Activated CD4-positive, alpha-beta memory T cell treated with anti-CD3 and anti-CD28 coated beads for 36 hours (primary cell): Measurements from ENCODE around the gene DISP3. TPM values are rescaled to one million over a fixed set of nuclear protein-coding genes. Genes with fewer than 3 reads are reported as not detected.
"Not testable (repeated sequence)": the region's sequence is repeated elsewhere in the genome, so short reads cannot be mapped to it uniquely, and the experiment has no call there.

Source experiments
- CTCF ChIA-PET: fragments of 350-600 bp; sonication (Branson Sonifier 250); formaldehyde crosslinking; loops from one replicate; lab custom pipeline; 2021; ENCODE audit warnings: antibody characterized with exemption, inconsistent platforms; lab: Charles Lee
- POLR2A ChIA-PET: fragments of 350-600 bp; sonication (Branson Sonifier 250); formaldehyde crosslinking; loops from one replicate; lab custom pipeline; 2021; ENCODE audit warnings: antibody characterized with exemption; lab: Charles Lee
- DNase-seq: peaks from one replicate; pipeline ENCODE4 v3.0.0-alpha.2; 2020
- H3K27ac Mint-ChIP-seq: one replicate; pipeline ENCODE4 v1.8.0; 2021; ENCODE audit warnings: mixed read lengths
- H3K27me3 Mint-ChIP-seq: one replicate; pipeline ENCODE4 v1.8.0; 2021; ENCODE audit warnings: mixed read lengths
- H3K36me3 Mint-ChIP-seq: one replicate; pipeline ENCODE4 v1.8.0; 2021; ENCODE audit warnings: mixed read lengths
- H3K4me1 Mint-ChIP-seq: one replicate; pipeline ENCODE4 v1.8.0; 2021; ENCODE audit warnings: low read depth, mixed read lengths
- H3K4me3 Mint-ChIP-seq: one replicate; pipeline ENCODE4 v1.8.0; 2021; ENCODE audit warnings: mild to moderate bottlenecking, mixed read lengths
- H3K9me3 Mint-ChIP-seq: one replicate; pipeline ENCODE4 v1.8.0; 2021; ENCODE audit warnings: mixed read lengths
- intact Hi-C: fragments of 100-400 bp; cut with micrococcal nuclease; formaldehyde crosslinking; loops from one replicate; pipeline ENCODE4 v1.15.1; 2023
- total RNA-seq, 2 experiments: library from RNA; stranded (reverse); gene quantifications; one replicate each; pipeline ENCODE4 v1.2.3, GENCODE V29; 2021

Gene DISP3
- total RNA-seq, 2 experiments from 2014 or later = 0.07 to 0.21 TPM

DNA sequence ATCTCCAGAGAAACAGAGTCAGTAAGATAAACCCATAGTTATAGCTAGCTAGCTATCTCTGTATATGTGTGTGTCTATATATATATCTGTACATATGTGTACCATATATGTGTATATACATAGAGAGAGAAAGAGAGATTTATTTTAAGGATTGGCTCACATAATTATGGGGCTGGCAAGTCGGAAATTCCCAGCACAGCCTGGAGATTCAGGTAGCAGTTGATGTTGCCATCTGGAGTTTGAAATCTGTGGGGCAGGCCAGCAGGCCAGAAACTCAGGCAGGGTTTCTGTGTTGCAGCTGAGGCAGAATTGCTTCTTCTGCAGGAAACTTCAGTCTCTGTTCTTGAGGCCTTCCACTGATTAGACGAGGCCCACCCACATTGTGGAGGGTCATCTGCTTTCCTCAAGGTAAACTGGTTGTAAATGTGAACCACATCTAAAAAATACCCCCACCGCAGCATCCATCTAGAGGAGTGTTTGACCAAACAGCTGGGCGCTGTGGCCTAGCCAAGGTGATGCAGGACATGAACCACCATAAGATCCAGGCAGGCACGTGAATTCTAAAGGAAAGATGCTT is 94.2 kb downstream of the DISP3 start:
- no peak for DNase-seq
- Mint-ChIP-seq H3K27ac (no peak overlapping the region), H3K27me3 (peaks cover 17% of the 10 kb centered on the region), H3K4me1 (no peaks in the 10 kb centered on the region), H3K4me3 (no peak overlapping the region), H3K9me3 (no peaks in the 10 kb centered on the region), H3K36me3 (no peaks in the 10 kb centered on the region)
- ChIA-PET CTCF (interaction anchor here (1.7 kb wide), 1 partner anchor 30 kb away, joined by 4 read pairs; no protein-coding TSS in a partner anchor), POLR2A (no interaction called here)
- intact Hi-C loops = no loop called here

DNA sequence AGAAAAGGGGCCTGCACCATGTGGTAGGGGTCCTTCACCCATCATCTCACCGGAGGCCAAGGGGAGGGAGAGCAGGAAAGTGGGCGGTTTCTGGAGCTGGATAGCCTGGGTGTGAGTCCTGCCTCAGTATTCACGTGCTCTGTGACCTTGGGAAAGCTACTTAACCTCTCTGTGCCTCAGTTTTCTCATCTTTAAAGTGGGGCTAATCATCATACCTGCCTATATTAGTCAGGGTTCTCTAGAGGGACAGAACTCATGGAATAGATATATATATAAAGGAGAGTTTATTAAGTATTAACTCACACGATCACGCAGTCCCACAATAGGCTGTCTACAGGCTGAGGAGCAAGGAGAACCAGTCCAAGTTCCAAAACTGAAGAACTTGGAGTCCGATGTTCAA is 96.6 kb downstream of the DISP3 start:
- no peak for DNase-seq
- intact Hi-C loops = no loop called here
- H3K9me3 Mint-ChIP-seq = no peaks in the 10 kb centered on the region
- ChIA-PET CTCF (no interaction called here), POLR2A (no interaction called here)
- H3K27ac Mint-ChIP-seq = no peak overlapping the region
- H3K27me3 Mint-ChIP-seq = peaks cover 11% of the 10 kb centered on the region
- no peaks in the 10 kb centered on the region for H3K4me1 Mint-ChIP-seq
- no peaks in the 10 kb centered on the region for H3K36me3 Mint-ChIP-seq
- H3K4me3 Mint-ChIP-seq = no peak overlapping the region

DNA sequence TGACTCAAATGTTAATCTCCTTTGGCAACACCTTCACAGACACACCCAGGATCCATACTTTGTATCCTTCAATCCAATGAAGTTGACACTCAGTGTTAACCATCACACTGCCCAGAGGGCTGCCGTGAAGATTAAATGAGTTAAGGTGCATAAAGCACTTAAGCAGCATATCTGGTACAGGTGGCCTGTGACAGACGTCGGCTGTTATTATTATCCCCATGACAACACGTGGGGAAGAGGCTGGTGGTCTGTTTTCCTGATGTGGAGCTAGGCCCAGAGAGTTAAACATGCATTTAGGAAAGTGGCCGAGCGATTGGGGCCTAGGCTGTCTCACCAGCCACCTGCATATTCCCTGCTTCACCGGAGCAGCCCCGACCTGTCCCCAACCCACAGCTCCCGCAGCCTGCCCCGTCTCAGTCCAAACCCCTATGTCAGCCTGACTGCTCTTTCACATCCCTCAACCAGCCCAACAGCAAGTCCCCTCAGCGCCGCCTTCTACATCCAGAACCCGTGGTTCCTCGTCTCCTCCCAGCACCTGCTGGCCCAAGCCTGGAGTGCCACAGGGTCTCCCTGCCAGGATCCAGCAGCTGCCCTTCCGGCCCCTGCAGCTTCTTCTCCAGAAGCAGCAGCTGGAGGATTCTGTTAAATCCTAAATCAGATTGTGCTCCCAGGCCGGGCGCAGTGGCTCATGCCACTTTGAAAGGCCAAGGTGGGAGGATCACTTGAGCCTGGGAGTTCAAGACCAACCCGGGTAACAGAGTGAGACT is 97.3 kb downstream of the DISP3 start:
- peaks cover 11% of the 10 kb centered on the region for H3K27me3 Mint-ChIP-seq
- H3K27ac Mint-ChIP-seq = no peak overlapping the region
- H3K36me3 Mint-ChIP-seq = no peaks in the 10 kb centered on the region
- intact Hi-C loops = no loop called here
- POLR2A ChIA-PET = no interaction called here
- no peak overlapping the region for H3K4me3 Mint-ChIP-seq
- no peak for DNase-seq
- H3K9me3 Mint-ChIP-seq = no peaks in the 10 kb centered on the region
- CTCF ChIA-PET = no interaction called here
- H3K4me1 Mint-ChIP-seq = no peaks in the 10 kb centered on the region

DNA sequence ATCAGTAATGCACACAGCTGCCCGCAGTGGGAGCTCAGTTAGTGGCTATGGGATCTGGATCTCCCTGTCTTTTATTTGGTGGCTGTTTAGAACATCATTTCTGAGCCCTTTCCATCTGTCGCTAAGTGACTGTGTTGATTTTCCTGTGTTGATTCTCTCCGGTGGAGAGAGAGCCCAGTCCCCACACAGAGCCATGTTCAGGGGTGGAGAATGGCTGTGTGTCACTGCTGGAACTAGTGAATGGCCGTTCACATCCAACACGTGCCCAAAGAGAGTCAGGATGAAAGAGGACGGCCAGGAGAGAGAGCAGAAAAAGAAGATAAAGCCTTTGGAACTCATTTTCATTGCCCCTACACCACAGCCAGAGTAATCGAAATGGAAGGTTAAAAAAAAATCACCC is 99.0 kb downstream of the DISP3 start:
- POLR2A ChIA-PET = no interaction called here

DNA sequence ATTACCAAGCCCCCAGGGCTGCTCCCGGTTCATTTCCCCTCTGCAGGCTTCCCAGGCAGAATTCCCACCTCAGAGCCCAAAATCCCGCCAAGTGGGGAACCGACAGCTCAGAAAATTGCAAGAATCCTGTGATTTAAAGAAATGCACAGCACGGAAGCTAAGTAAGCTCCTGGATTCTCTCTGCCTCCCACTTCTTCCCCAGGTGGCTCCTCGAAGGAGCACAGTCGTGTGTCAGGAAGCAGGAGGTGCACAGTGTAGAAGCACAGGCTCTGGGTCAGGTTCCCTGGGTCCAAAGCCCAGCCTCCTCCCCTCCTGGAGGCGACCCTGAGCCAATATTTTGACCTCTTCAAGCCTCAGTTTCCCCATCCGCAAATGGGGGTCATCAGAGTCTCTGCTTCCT is 100.6 kb downstream of the DISP3 start:
- Mint-ChIP-seq H3K4me1 (no peaks in the 10 kb centered on the region), H3K27me3 (peaks cover 13% of the 10 kb centered on the region), H3K36me3 (no peaks in the 10 kb centered on the region), H3K4me3 (no peak overlapping the region), H3K27ac (no peak overlapping the region), H3K9me3 (no peaks in the 10 kb centered on the region)
- ChIA-PET CTCF (no interaction called here), POLR2A (no interaction called here)
- no peak for DNase-seq
- intact Hi-C loops = no loop called here

More for the DNA sequence above, 99.0 kb downstream of the DISP3 start:
- DNase-seq = no peak
- H3K4me1 Mint-ChIP-seq = no peaks in the 10 kb centered on the region
- no peak overlapping the region for H3K4me3 Mint-ChIP-seq
- H3K9me3 Mint-ChIP-seq = no peaks in the 10 kb centered on the region
- no peaks in the 10 kb centered on the region for H3K36me3 Mint-ChIP-seq
- H3K27me3 Mint-ChIP-seq = peaks cover 11% of the 10 kb centered on the region
- intact Hi-C loops = no loop called here
- CTCF ChIA-PET = no interaction called here
- no peak overlapping the region for H3K27ac Mint-ChIP-seq

DNA sequence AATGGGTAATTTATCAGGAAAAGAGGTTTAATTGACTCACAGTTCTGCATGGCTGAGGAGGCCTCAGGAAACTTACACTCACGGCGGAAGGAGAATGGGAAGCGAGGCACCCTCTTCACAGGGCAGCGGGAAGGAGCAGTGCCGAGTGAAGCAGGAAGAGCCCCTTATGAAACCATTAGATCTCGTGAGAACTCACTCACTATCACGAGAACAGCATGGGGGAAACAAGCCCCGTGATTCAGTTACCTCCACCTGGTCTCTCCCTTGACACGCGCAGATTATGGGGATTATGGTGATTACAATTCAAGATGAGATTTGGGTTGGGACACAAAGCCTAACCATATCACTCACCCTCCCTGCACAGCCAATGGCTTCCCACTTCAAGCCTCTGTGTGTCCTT is 101.1 kb downstream of the DISP3 start:
- CTCF ChIA-PET, H3K27ac Mint-ChIP-seq, H3K4me3 Mint-ChIP-seq, POLR2A ChIA-PET, intact Hi-C loops, H3K9me3 Mint-ChIP-seq, DNase-seq, H3K4me1 Mint-ChIP-seq, H3K36me3 Mint-ChIP-seq: not testable (repeated sequence)
- peaks cover 13% of the 10 kb centered on the region for H3K27me3 Mint-ChIP-seq

DNA sequence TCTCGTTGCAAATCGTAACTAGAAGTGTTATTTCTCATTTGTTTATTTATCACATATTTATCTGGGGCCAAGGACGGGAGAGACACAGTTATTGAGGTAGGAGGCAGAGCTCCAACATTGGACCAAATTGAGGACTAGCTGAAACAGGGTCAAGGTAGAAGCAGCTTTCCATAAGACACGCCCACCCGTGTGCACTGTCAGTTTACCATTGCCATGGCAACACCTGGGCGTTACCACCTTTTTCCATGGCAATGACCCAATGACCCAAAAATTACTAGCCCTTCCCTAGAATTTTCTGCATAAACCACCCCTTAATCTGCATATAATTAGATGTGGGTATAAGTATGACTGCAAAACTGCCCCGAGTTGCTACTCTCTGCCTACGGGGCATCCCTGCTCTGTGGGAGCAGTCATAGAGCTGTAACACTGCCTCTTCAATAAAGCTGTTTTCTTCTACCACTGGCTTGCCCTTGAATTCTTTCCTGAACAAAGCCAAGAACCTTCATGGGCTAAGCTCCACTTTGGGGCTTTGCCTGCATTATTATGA is 102.6 kb downstream of the DISP3 start:
- Mint-ChIP-seq H3K27me3 (peaks cover 6% of the 10 kb centered on the region), H3K4me3 (no peak overlapping the region), H3K36me3 (no peaks in the 10 kb centered on the region), H3K27ac (no peak overlapping the region), H3K9me3 (no peaks in the 10 kb centered on the region), H3K4me1 (no peaks in the 10 kb centered on the region)
- DNase-seq = no peak
- intact Hi-C loops = no loop called here
- CTCF ChIA-PET = interaction anchor here (0.9 kb wide), 1 partner anchor 217 kb away, joined by 4 read pairs; no protein-coding TSS in a partner anchor
- POLR2A ChIA-PET = no interaction called here

DNA sequence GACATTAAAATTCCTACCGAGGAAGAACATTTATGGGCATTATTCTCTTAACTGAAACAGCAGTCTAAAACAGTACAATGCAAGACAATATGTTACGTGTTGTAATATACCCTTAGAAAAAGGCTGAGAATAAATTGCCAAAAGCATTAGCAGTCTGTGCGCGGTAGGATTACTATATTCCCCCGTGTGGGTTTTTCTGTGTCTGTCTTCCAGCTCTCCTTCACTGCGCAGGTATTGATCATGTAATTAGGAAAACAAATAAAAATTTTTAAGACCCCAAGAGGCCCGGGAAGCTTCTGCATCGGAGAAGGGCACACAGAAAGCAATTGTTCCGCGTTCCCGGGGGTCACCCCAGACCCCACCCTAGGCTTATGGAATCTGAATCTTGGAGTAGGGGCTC is 106.4 kb downstream of the DISP3 start:
- H3K36me3 Mint-ChIP-seq = no peaks in the 10 kb centered on the region
- H3K27ac Mint-ChIP-seq = no peak overlapping the region
- H3K9me3 Mint-ChIP-seq = no peaks in the 10 kb centered on the region
- DNase-seq = no peak
- CTCF ChIA-PET = no interaction called here
- peaks cover 5% of the 10 kb centered on the region for H3K27me3 Mint-ChIP-seq
- intact Hi-C loops = no loop called here
- POLR2A ChIA-PET = no interaction called here
- no peaks in the 10 kb centered on the region for H3K4me1 Mint-ChIP-seq
- H3K4me3 Mint-ChIP-seq = no peak overlapping the region

Other genes starting within 250 kb of the DISP3 start
- gene MTOR, start 216.6 kb upstream of the DISP3 start, total RNA-seq = 10 to 100 TPM; 35.8 to 39.4 TPM
- gene UBIAD1, start 206.0 kb upstream of the DISP3 start, total RNA-seq = 10 to 100 TPM; 21.4 to 22.4 TPM
- gene FBXO2, start 175.3 kb downstream of the DISP3 start, total RNA-seq = 1 to 10 TPM; 1.8 to 2.5 TPM
- gene FBXO44, start 175.7 kb downstream of the DISP3 start, total RNA-seq = 10 to 100 TPM; 16.8 to 18.6 TPM
- gene FBXO6, start 185.0 kb downstream of the DISP3 start, total RNA-seq = 10 to 100 TPM; 14.1 to 15.1 TPM
- gene MAD2L2, start 202.0 kb downstream of the DISP3 start, total RNA-seq = 10 to 100 TPM; 88.5 to 93.2 TPM
- under 1 TPM; 0.05 to 0.07 TPM for gene DRAXIN, start 212.6 kb downstream of the DISP3 start, total RNA-seq